PC-9 (cell line): ENCODE measurements around the gene PTPRM. TPM values are rescaled to one million over a fixed set of nuclear protein-coding genes. Genes with fewer than 3 reads are reported as not detected.

Source experiments
- BruUV-seq: library from RNA; stranded (reverse); fragments of 400-500 nt; replicated peaks from 2 replicates; lab custom pipeline; 2021; lab: Mats Ljungman, UMichigan
- CTCF ChIA-PET: fragments of 300-600 bp; sonication (Branson Sonifier 250); formaldehyde crosslinking; loops from one replicate; lab custom pipeline; 2022; ENCODE audit warnings: antibody characterized with exemption; lab: Charles Lee
- POLR2A ChIA-PET: fragments of 300-600 bp; sonication (Branson Sonifier 250); formaldehyde crosslinking; loops from one replicate; lab custom pipeline; 2022; ENCODE audit warnings: antibody characterized with exemption; ENCODE audit not compliant: unreplicated experiment; lab: Charles Lee
- DNase-seq, 2 experiments: peaks; one replicate each; pipeline versions ENCODE4 v3.0.0 to v3.0.0-alpha.2; 2015 to 2022; ENCODE audit warnings: mixed read lengths in 1 of 2
- H2AFZ ChIP-seq: fragments of 200-600 bp; sonication (generic); 2 replicates; pipeline ENCODE4 v1.8.1; 2017; ENCODE audit warnings: antibody characterized with exemption
- H3F3A ChIP-seq: fragments of 200-600 bp; sonication (generic); 2 replicates; pipeline ENCODE4 v1.8.1; 2017; ENCODE audit warnings: antibody characterized with exemption, mild to moderate bottlenecking, low read depth; ENCODE audit not compliant: insufficient read depth
- H3K27ac ChIP-seq: fragments of 200-600 bp; sonication (generic); 2 replicates; pipeline ENCODE4 v1.6.1; 2016; ENCODE audit warnings: mixed run types
- H3K27me3 ChIP-seq: fragments of 200-600 bp; sonication (generic); 2 replicates; pipeline ENCODE4 v1.6.1; 2016; ENCODE audit warnings: low read depth, mixed run types; ENCODE audit not compliant: insufficient read depth
- H3K36me3 ChIP-seq: fragments of 200-600 bp; sonication (generic); 2 replicates; pipeline ENCODE4 v1.6.1; 2016; ENCODE audit warnings: low read depth, mixed run types
- H3K4me1 ChIP-seq: fragments of 200-600 bp; sonication (generic); replicated peaks from 2 replicates; pipeline ENCODE4 v1.6.1; 2016; ENCODE audit warnings: mixed run types; ENCODE audit not compliant: insufficient read depth
- H3K4me2 ChIP-seq: fragments of 200-600 bp; sonication (generic); 2 replicates; pipeline ENCODE4 v1.6.1; 2017; ENCODE audit warnings: mixed run types
- H3K4me3 ChIP-seq: fragments of 200-600 bp; sonication (generic); 2 replicates; pipeline ENCODE4 v1.6.1; 2016; ENCODE audit warnings: mixed run types
- H3K79me2 ChIP-seq: fragments of 200-600 bp; sonication (generic); 2 replicates; pipeline ENCODE4 v1.6.1; 2017; ENCODE audit warnings: low read depth, mixed run types
- H3K9me2 ChIP-seq: fragments of 200-600 bp; sonication (generic); 2 replicates; pipeline ENCODE4 v1.8.1; 2017; ENCODE audit warnings: mild to moderate bottlenecking; ENCODE audit not compliant: insufficient read depth
- H3K9me3 ChIP-seq: fragments of 200-600 bp; sonication (generic); 2 replicates; pipeline ENCODE4 v1.8.1; 2016; ENCODE audit warnings: low read depth; ENCODE audit not compliant: insufficient read depth
- H4K20me1 ChIP-seq: fragments of 200-600 bp; sonication (generic); 2 replicates; pipeline ENCODE4 v1.8.1; 2017; ENCODE audit not compliant: insufficient read depth
- CTCF ChIP-seq: fragments of 200-600 bp; sonication (generic); conservative IDR thresholded peaks from 2 replicates; pipeline ENCODE4 v1.6.1; 2017; ENCODE audit warnings: mixed run types, antibody characterized with exemption, mild to moderate bottlenecking, moderate library complexity
- EZH2 ChIP-seq: fragments of 200-600 bp; sonication (generic); IDR thresholded peaks from 2 replicates; pipeline ENCODE4 v1.8.0; 2017; ENCODE audit warnings: antibody characterized with exemption, low read depth
- intact Hi-C: fragments of 100-400 bp; cut with micrococcal nuclease; formaldehyde crosslinking; loops from one replicate; pipeline ENCODE4 v1.10.0; 2022; ENCODE audit not compliant: unreplicated experiment
- total RNA-seq: library from RNA; stranded (reverse); gene quantifications from 2 replicates; pipeline ENCODE4 v1.2.3, GENCODE V29; 2021

Gene PTPRM
- total RNA-seq, 1 experiment from 2014 or later = 32.5 TPM

- no peaks in the 10 kb centered on the region for H3K9me3 ChIP-seq
- H3K9me2 ChIP-seq = no peaks in the 10 kb centered on the region; the same call in 1 of the 2 replicates
- H3K4me1 ChIP-seq = no peaks in the 10 kb centered on the region
- no peak overlapping the region for H3K27ac ChIP-seq
- CTCF ChIA-PET = no interaction called here
- H3K27me3 ChIP-seq = no peaks in the 10 kb centered on the region
- no peak overlapping the region for H2AFZ ChIP-seq
- H3K36me3 ChIP-seq = no peaks in the 10 kb centered on the region
- H3K4me3 ChIP-seq = no peak overlapping the region
- H4K20me1 ChIP-seq = no peaks in the 10 kb centered on the region
- POLR2A ChIA-PET = no interaction called here
- no TSS peak for BruUV-seq
- no peak for TF ChIP-seq EZH2
- no peak for TF ChIP-seq CTCF
- DNase-seq = no peak
- peaks cover 5% of the 10 kb centered on the region; the same call in 1 of the 2 replicates for H3K79me2 ChIP-seq
- no peak overlapping the region for H3K4me2 ChIP-seq
- H3F3A ChIP-seq = no peaks in the 10 kb centered on the region
- intact Hi-C loops = no loop called here
Observed at GRCh38 chr18:7584646-7585275, 17.6 kb downstream of the PTPRM start.

- H3K79me2 ChIP-seq = peaks cover 5% of the 10 kb centered on the region; the same call in 1 of the 2 replicates
- no TSS peak for BruUV-seq
- intact Hi-C loops = no loop called here
Observed at GRCh38 chr18:7585276-7585670, 18.2 kb downstream of the PTPRM start.

GRCh38 chr18:7586379-7586778 lies 19.3 kb downstream of the PTPRM start:
- no peak for TF ChIP-seq CTCF
- TF ChIP-seq EZH2 = no peak
- Histone ChIP-seq H3K4me1 (no peaks in the 10 kb centered on the region), H3K9me2 (no peaks in the 10 kb centered on the region; the same call in 1 of the 2 replicates), H4K20me1 (no peaks in the 10 kb centered on the region), H3K36me3 (no peaks in the 10 kb centered on the region), H3F3A (no peaks in the 10 kb centered on the region), H3K4me2 (no peak overlapping the region), H3K4me3 (no peak overlapping the region), H3K79me2 (peaks cover 5% of the 10 kb centered on the region; the same call in 1 of the 2 replicates), H3K27ac (no peak overlapping the region), H3K9me3 (no peaks in the 10 kb centered on the region), H3K27me3 (no peaks in the 10 kb centered on the region), H2AFZ (no peak overlapping the region)
- ChIA-PET CTCF (no interaction called here), POLR2A (no interaction called here)
- intact Hi-C loops = no loop called here
- DNase-seq = no peak
- BruUV-seq = no TSS peak

More at GRCh38 chr18:7585276-7585670, 18.2 kb downstream of the PTPRM start:
- no peak overlapping the region for H3K4me2 ChIP-seq
- H3K36me3 ChIP-seq = no peaks in the 10 kb centered on the region
- POLR2A ChIA-PET = no interaction called here
- no peak for DNase-seq
- no peaks in the 10 kb centered on the region for H4K20me1 ChIP-seq
- TF ChIP-seq CTCF (no peak), EZH2 (no peak)
- no peaks in the 10 kb centered on the region for H3K27me3 ChIP-seq
- no peaks in the 10 kb centered on the region; the same call in 1 of the 2 replicates for H3K9me2 ChIP-seq
- H3K4me1 ChIP-seq = no peaks in the 10 kb centered on the region
- no peaks in the 10 kb centered on the region for H3F3A ChIP-seq
- no peaks in the 10 kb centered on the region for H3K9me3 ChIP-seq
- H3K27ac ChIP-seq = no peak overlapping the region
- CTCF ChIA-PET = no interaction called here
- H2AFZ ChIP-seq = no peak overlapping the region
- H3K4me3 ChIP-seq = no peak overlapping the region
